Measurements from ENCODE around the gene SLC38A11. TPM values are rescaled to one million over a fixed set of nuclear protein-coding genes. Genes with fewer than 3 reads are reported as not detected.
"Not testable (repeated sequence)": the region's sequence is repeated elsewhere in the genome, so short reads cannot be mapped to it uniquely, and the experiment has no call there.

The SLC38A11 gene
- total and polyA plus RNA-seq, 2 of the 8 experiments (the other 6 are each of a cell fraction or from before 2014, with no cell fraction given): not detected

DNA sequence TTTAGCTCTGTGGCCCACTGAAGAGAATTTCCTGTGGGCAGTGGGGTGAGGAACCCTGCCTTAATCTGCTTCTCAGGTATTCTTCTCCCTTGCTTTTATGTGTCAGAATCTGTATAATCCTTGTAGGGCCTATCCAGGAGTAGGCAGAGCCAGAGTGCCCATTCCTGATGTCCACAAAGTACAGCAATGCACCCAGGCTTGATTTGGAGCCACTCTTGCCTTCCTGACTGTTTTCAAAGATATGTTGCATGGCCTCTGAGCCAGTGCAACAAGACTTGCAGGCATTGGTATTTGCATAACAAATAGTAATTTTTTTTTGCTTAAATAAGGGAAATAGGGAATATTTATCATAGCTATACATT, 36.7 kb upstream of the SLC38A11 start:
- H3K27ac ChIP-seq (ENCODE audit: low read depth, low read length); H3K14ac ChIP-seq (ENCODE audit: insufficient read length); H3K4me3 ChIP-seq (ENCODE audit: extremely low read depth in 1 of 4, insufficient read depth in 2 of 4, low read depth in 3 of 4, low read length in 4 of 4); H2BK5ac ChIP-seq (ENCODE audit: low read depth, low read length); POLR2A ChIA-PET (ENCODE audit: partially characterized antibody); H2AFZ ChIP-seq (ENCODE audit: low read length); H3K36me3 ChIP-seq (ENCODE audit: control insufficient read depth in 2 of 4, insufficient read depth in 4 of 4, low read length in 3 of 4); H4K5ac ChIP-seq (ENCODE audit: insufficient read length, low read depth, low read length); H2BK20ac ChIP-seq (ENCODE audit: low read length); H3K23ac ChIP-seq (ENCODE audit: insufficient read length); H3K4ac ChIP-seq (replicated peaks; ENCODE audit: insufficient read length, low read depth, low read length); H4K91ac ChIP-seq (replicated peaks; ENCODE audit: insufficient read length, low read length); H3K9me3 ChIP-seq (ENCODE audit: insufficient read depth in 2 of 2, low read depth in 1 of 2, low read length in 1 of 2); H3K79me1 ChIP-seq (ENCODE audit: low read depth, low read length); H3K79me2 ChIP-seq (ENCODE audit: control insufficient read depth in 1 of 2, insufficient read depth in 2 of 2, low read length in 2 of 2); H2BK120ac ChIP-seq (replicated peaks; ENCODE audit: low read depth, low read length); H3K4me1 ChIP-seq (replicated peaks in 1 of 4; ENCODE audit: control insufficient read depth in 3 of 4, insufficient read depth in 4 of 4, low read length in 3 of 4); H4K8ac ChIP-seq (ENCODE audit: extremely low read depth, insufficient read depth, low read length); H3K23me2 ChIP-seq (ENCODE audit: low read depth, low read length); H3K27me3 ChIP-seq (replicated peaks in 1 of 4; ENCODE audit: control insufficient read depth in 3 of 4, extremely low read depth in 1 of 4, insufficient read depth in 3 of 4, low read length in 3 of 4); H2BK15ac ChIP-seq (ENCODE audit: low read length); FAIRE-seq; H3K18ac ChIP-seq (ENCODE audit: extremely low read depth, low read length); H3K4me2 ChIP-seq (ENCODE audit: insufficient read depth in 1 of 2, low read depth in 2 of 2, low read length in 2 of 2); H2BK12ac ChIP-seq (ENCODE audit: low read depth, low read length); H2AK5ac ChIP-seq (ENCODE audit: low read depth, low read length); DNase-seq (ENCODE audit: low read depth in 1 of 2, low spot score in 2 of 2); H3K9ac ChIP-seq (replicated peaks in 1 of 4; ENCODE audit: extremely low read depth in 1 of 4, low read depth in 3 of 4, low read length in 3 of 4); H4K20me1 ChIP-seq (replicated peaks in 1 of 2; ENCODE audit: control insufficient read depth in 1 of 2, insufficient read depth in 2 of 2, low read length in 2 of 2); H3K56ac ChIP-seq (replicated peaks; ENCODE audit: insufficient read length, low read depth, low read length): not testable (repeated sequence)
- CTCF ChIA-PET (ENCODE audit: partially characterized antibody): interaction anchor here (0.8 to 3.4 kb wide), 11 partner anchors 12 to 960 kb away, joined by 3 to 13 read pairs (median 4); partner anchors contain the start of gene SCN2A

DNA sequence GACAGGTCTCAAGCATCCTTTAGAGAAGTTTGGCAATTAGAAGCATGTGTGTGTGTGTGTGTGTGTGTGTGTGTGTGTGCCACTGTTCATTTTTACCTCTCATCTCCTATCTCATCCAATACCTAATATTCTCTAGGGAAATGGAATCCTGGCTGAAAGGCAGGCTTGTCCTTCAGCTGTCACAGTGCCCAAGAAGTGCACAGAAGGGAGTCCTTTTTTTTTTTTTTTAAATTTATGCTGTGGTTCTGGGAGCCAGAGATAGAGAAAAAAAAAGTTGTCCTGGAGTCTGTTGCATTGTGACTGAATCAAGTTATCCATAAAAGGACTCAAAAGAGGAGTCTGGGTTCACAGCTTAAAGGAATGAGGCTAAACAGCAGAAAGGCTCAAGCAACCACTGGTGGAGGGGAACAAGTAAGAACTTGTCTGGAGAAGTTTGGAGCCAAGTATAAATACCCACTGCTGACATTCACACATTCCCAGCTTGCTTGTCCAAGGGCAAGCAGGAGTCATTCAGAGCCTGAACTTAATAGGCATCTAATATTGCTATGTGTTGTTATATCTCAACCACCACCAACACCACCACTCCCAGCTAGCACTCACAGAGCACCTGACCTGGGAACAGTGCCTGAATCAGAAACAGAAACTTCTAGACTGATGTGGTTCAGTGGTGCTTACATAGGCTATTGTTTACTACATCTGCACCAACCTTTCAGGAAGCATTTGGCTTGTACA, 36.2 kb upstream of the SLC38A11 start:
- H3K9me3 ChIP-seq (ENCODE audit: insufficient read depth in 2 of 2, low read depth in 1 of 2, low read length in 1 of 2); H2BK15ac ChIP-seq (ENCODE audit: low read length); H3K36me3 ChIP-seq (ENCODE audit: control insufficient read depth in 2 of 4, insufficient read depth in 4 of 4, low read length in 3 of 4); H3K18ac ChIP-seq (ENCODE audit: extremely low read depth, low read length); H2AFZ ChIP-seq (ENCODE audit: low read length); H3K4me2 ChIP-seq (ENCODE audit: insufficient read depth in 1 of 2, low read depth in 2 of 2, low read length in 2 of 2); H3K9ac ChIP-seq (replicated peaks in 1 of 4; ENCODE audit: extremely low read depth in 1 of 4, low read depth in 3 of 4, low read length in 3 of 4); H4K91ac ChIP-seq (replicated peaks; ENCODE audit: insufficient read length, low read length); H3K27ac ChIP-seq (ENCODE audit: low read depth, low read length); H3K56ac ChIP-seq (replicated peaks; ENCODE audit: insufficient read length, low read depth, low read length); H3K23me2 ChIP-seq (ENCODE audit: low read depth, low read length); H4K5ac ChIP-seq (ENCODE audit: insufficient read length, low read depth, low read length); H2BK12ac ChIP-seq (ENCODE audit: low read depth, low read length); H2BK20ac ChIP-seq (ENCODE audit: low read length); H4K8ac ChIP-seq (ENCODE audit: extremely low read depth, insufficient read depth, low read length); H2AK5ac ChIP-seq (ENCODE audit: low read depth, low read length); DNase-seq (ENCODE audit: low read depth in 1 of 2, low spot score in 2 of 2); H3K14ac ChIP-seq (ENCODE audit: insufficient read length); H4K20me1 ChIP-seq (replicated peaks in 1 of 2; ENCODE audit: control insufficient read depth in 1 of 2, insufficient read depth in 2 of 2, low read length in 2 of 2); H3K79me1 ChIP-seq (ENCODE audit: low read depth, low read length); H3K27me3 ChIP-seq (replicated peaks in 1 of 4; ENCODE audit: control insufficient read depth in 3 of 4, extremely low read depth in 1 of 4, insufficient read depth in 3 of 4, low read length in 3 of 4); H3K4ac ChIP-seq (replicated peaks; ENCODE audit: insufficient read length, low read depth, low read length); H2BK120ac ChIP-seq (replicated peaks; ENCODE audit: low read depth, low read length); FAIRE-seq; H3K23ac ChIP-seq (ENCODE audit: insufficient read length); H3K79me2 ChIP-seq (ENCODE audit: control insufficient read depth in 1 of 2, insufficient read depth in 2 of 2, low read length in 2 of 2); H3K4me1 ChIP-seq (replicated peaks in 1 of 4; ENCODE audit: control insufficient read depth in 3 of 4, insufficient read depth in 4 of 4, low read length in 3 of 4); POLR2A ChIA-PET (ENCODE audit: partially characterized antibody); H3K4me3 ChIP-seq (ENCODE audit: extremely low read depth in 1 of 4, insufficient read depth in 2 of 4, low read depth in 3 of 4, low read length in 4 of 4); H2BK5ac ChIP-seq (ENCODE audit: low read depth, low read length): not testable (repeated sequence)
- CTCF ChIA-PET (ENCODE audit: partially characterized antibody): interaction anchor here (0.5 to 3.4 kb wide), 10 partner anchors 15 to 961 kb away, joined by 3 to 13 read pairs (median 4); partner anchors contain the start of gene SCN2A

Data from H1 (cell line).